Measurements from ENCODE around the gene PLCXD3.

PLCXD3 gene

GRCh38 chr5:41524174-41524573 is 13.8 kb upstream of the PLCXD3 start:
- H3K4me1 ChIP-seq (ENCODE audit: control insufficient read depth, insufficient read depth, low read length), result no peaks in the 10 kb centered on the region
- no peak for DNase-seq (ENCODE audit: low read depth, low spot score)
- no peak overlapping the region for H3K4me3 ChIP-seq (ENCODE audit: low read length)
- no peaks in the 10 kb centered on the region for H3K36me3 ChIP-seq (ENCODE audit: control insufficient read depth, insufficient read depth, low read length)
- no peaks in the 10 kb centered on the region; the same call in 1 of the 2 replicates for H3K27me3 ChIP-seq (ENCODE audit: control insufficient read depth, insufficient read depth, low read length)
- H3K27ac ChIP-seq (ENCODE audit: low read length), result no peak overlapping the region
- no peaks in the 10 kb centered on the region for H3K9me3 ChIP-seq (ENCODE audit: control insufficient read depth, insufficient read depth, low read length)

GRCh38 chr5:41522193-41522786 is 11.9 kb upstream of the PLCXD3 start:
- WGBS (ENCODE audit: insufficient coverage, insufficient read length), result 100% methylated on average over 1 of the region's 2 CpGs
- H3K36me3 ChIP-seq (ENCODE audit: control insufficient read depth, insufficient read depth, low read length), result no peaks in the 10 kb centered on the region
- H3K4me1 ChIP-seq (ENCODE audit: control insufficient read depth, insufficient read depth, low read length), result no peaks in the 10 kb centered on the region
- no peak overlapping the region for H3K27ac ChIP-seq (ENCODE audit: low read length)
- no peaks in the 10 kb centered on the region; the same call in 1 of the 2 replicates for H3K27me3 ChIP-seq (ENCODE audit: control insufficient read depth, insufficient read depth, low read length)
- no peak for DNase-seq (ENCODE audit: low read depth, low spot score)
- no peak overlapping the region for H3K4me3 ChIP-seq (ENCODE audit: low read length)
- no peaks in the 10 kb centered on the region for H3K9me3 ChIP-seq (ENCODE audit: control insufficient read depth, insufficient read depth, low read length)

- no peak for DNase-seq (ENCODE audit: low read depth, low spot score)
- no peak overlapping the region for H3K4me3 ChIP-seq (ENCODE audit: low read length)
- H3K27ac ChIP-seq (ENCODE audit: low read length), result no peak overlapping the region
- WGBS (ENCODE audit: insufficient coverage, insufficient read length), result no CpG with 5 or more reads among the region's 6 CpGs
- no peaks in the 10 kb centered on the region for H3K27me3 ChIP-seq (ENCODE audit: control insufficient read depth, insufficient read depth, low read length)
- no peaks in the 10 kb centered on the region for H3K9me3 ChIP-seq (ENCODE audit: control insufficient read depth, insufficient read depth, low read length)
- H3K36me3 ChIP-seq (ENCODE audit: control insufficient read depth, insufficient read depth, low read length), result no peaks in the 10 kb centered on the region
- no peaks in the 10 kb centered on the region for H3K4me1 ChIP-seq (ENCODE audit: control insufficient read depth, insufficient read depth, low read length)
Measured at GRCh38 chr5:41519801-41520200, 9.4 kb upstream of the PLCXD3 start.

GRCh38 chr5:41517909-41518308 is 7.5 kb upstream of the PLCXD3 start:
- Histone ChIP-seq H3K27me3 (ENCODE audit: control insufficient read depth, insufficient read depth, low read length) (no peaks in the 10 kb centered on the region), H3K9me3 (ENCODE audit: control insufficient read depth, insufficient read depth, low read length) (no peaks in the 10 kb centered on the region), H3K4me3 (ENCODE audit: low read length) (no peak overlapping the region), H3K27ac (ENCODE audit: low read length) (no peak overlapping the region), H3K4me1 (ENCODE audit: control insufficient read depth, insufficient read depth, low read length) (no peaks in the 10 kb centered on the region), H3K36me3 (ENCODE audit: control insufficient read depth, insufficient read depth, low read length) (no peaks in the 10 kb centered on the region)
- DNase-seq (ENCODE audit: low read depth, low spot score), result no peak

GRCh38 chr5:41511241-41511640 is 840 bp upstream of the PLCXD3 start:
- WGBS (ENCODE audit: insufficient coverage, insufficient read length), result no CpG with 5 or more reads among the region's 1 CpG
- no peak overlapping the region for H3K27ac ChIP-seq (ENCODE audit: low read length)

GRCh38 chr5:41509399-41510175 is 814 bp downstream of the PLCXD3 start:
- H3K27me3 ChIP-seq (ENCODE audit: control insufficient read depth, insufficient read depth, low read length), result peaks cover 12% of the 10 kb centered on the region; the same call in 1 of the 2 replicates
- H3K36me3 ChIP-seq (ENCODE audit: control insufficient read depth, insufficient read depth, low read length), result no peaks in the 10 kb centered on the region
- no CpG with 5 or more reads among the region's 35 CpGs for WGBS (ENCODE audit: insufficient coverage, insufficient read length)
- no peaks in the 10 kb centered on the region for H3K4me1 ChIP-seq (ENCODE audit: control insufficient read depth, insufficient read depth, low read length)
- peak overlapping the region; percentile 67; the same call in 1 of the 2 replicates for H3K4me3 ChIP-seq (ENCODE audit: low read length)
- H3K27ac ChIP-seq (ENCODE audit: low read length), result no peak overlapping the region
- no peaks in the 10 kb centered on the region for H3K9me3 ChIP-seq (ENCODE audit: control insufficient read depth, insufficient read depth, low read length)
- DNase-seq (ENCODE audit: low read depth, low spot score), result no peak

More at GRCh38 chr5:41511241-41511640, 840 bp upstream of the PLCXD3 start:
- Histone ChIP-seq H3K36me3 (ENCODE audit: control insufficient read depth, insufficient read depth, low read length) (no peaks in the 10 kb centered on the region), H3K4me1 (ENCODE audit: control insufficient read depth, insufficient read depth, low read length) (no peaks in the 10 kb centered on the region), H3K27me3 (ENCODE audit: control insufficient read depth, insufficient read depth, low read length) (peaks cover 12% of the 10 kb centered on the region; the same call in 1 of the 2 replicates), H3K9me3 (ENCODE audit: control insufficient read depth, insufficient read depth, low read length) (no peaks in the 10 kb centered on the region), H3K4me3 (ENCODE audit: low read length) (no peak overlapping the region)
- DNase-seq (ENCODE audit: low read depth, low spot score), result no peak

- no peaks in the 10 kb centered on the region for H3K4me1 ChIP-seq (ENCODE audit: control insufficient read depth, insufficient read depth, low read length)
- H3K4me3 ChIP-seq (ENCODE audit: low read length), result no peak overlapping the region
- no peaks in the 10 kb centered on the region for H3K36me3 ChIP-seq (ENCODE audit: control insufficient read depth, insufficient read depth, low read length)
- H3K27ac ChIP-seq (ENCODE audit: low read length), result no peak overlapping the region
- H3K9me3 ChIP-seq (ENCODE audit: control insufficient read depth, insufficient read depth, low read length), result no peaks in the 10 kb centered on the region
- H3K27me3 ChIP-seq (ENCODE audit: control insufficient read depth, insufficient read depth, low read length), result peaks cover 12% of the 10 kb centered on the region; the same call in 1 of the 2 replicates
- no peak for DNase-seq (ENCODE audit: low read depth, low spot score)
- WGBS (ENCODE audit: insufficient coverage, insufficient read length), result no CpG with 5 or more reads among the region's 5 CpGs
Measured at GRCh38 chr5:41508696-41509398, 1.6 kb downstream of the PLCXD3 start.

- DNase-seq (ENCODE audit: low read depth, low spot score), result no peak
- Histone ChIP-seq H3K4me3 (ENCODE audit: low read length) (no peak overlapping the region), H3K9me3 (ENCODE audit: control insufficient read depth, insufficient read depth, low read length) (no peaks in the 10 kb centered on the region), H3K36me3 (ENCODE audit: control insufficient read depth, insufficient read depth, low read length) (no peaks in the 10 kb centered on the region), H3K27ac (ENCODE audit: low read length) (no peak overlapping the region), H3K27me3 (ENCODE audit: control insufficient read depth, insufficient read depth, low read length) (peaks cover 12% of the 10 kb centered on the region; the same call in 1 of the 2 replicates), H3K4me1 (ENCODE audit: control insufficient read depth, insufficient read depth, low read length) (no peaks in the 10 kb centered on the region)
Measured at GRCh38 chr5:41508186-41508585, 2.2 kb downstream of the PLCXD3 start.

- Histone ChIP-seq H3K4me3 (ENCODE audit: low read length) (no peak overlapping the region), H3K9me3 (ENCODE audit: control insufficient read depth, insufficient read depth, low read length) (no peaks in the 10 kb centered on the region), H3K4me1 (ENCODE audit: control insufficient read depth, insufficient read depth, low read length) (no peaks in the 10 kb centered on the region), H3K27ac (ENCODE audit: low read length) (no peak overlapping the region), H3K36me3 (ENCODE audit: control insufficient read depth, insufficient read depth, low read length) (no peaks in the 10 kb centered on the region), H3K27me3 (ENCODE audit: control insufficient read depth, insufficient read depth, low read length) (peaks cover 12% of the 10 kb centered on the region; the same call in 1 of the 2 replicates)
- DNase-seq (ENCODE audit: low read depth, low spot score), result no peak
- no CpG with 5 or more reads among the region's 3 CpGs for whole genome bisulfite sequencing (ENCODE audit: insufficient coverage, insufficient read length)
Measured at GRCh38 chr5:41507501-41507900, 2.9 kb downstream of the PLCXD3 start.

GRCh38 chr5:41503860-41504259 is 6.5 kb downstream of the PLCXD3 start:
- H3K4me3 ChIP-seq (ENCODE audit: low read length), result no peak overlapping the region
- H3K9me3 ChIP-seq (ENCODE audit: control insufficient read depth, insufficient read depth, low read length), result no peaks in the 10 kb centered on the region
- H3K27me3 ChIP-seq (ENCODE audit: control insufficient read depth, insufficient read depth, low read length), result no peaks in the 10 kb centered on the region
- no peak overlapping the region for H3K27ac ChIP-seq (ENCODE audit: low read length)
- no peaks in the 10 kb centered on the region for H3K4me1 ChIP-seq (ENCODE audit: control insufficient read depth, insufficient read depth, low read length)
- no peaks in the 10 kb centered on the region for H3K36me3 ChIP-seq (ENCODE audit: control insufficient read depth, insufficient read depth, low read length)
- no peak for DNase-seq (ENCODE audit: low read depth, low spot score)

Data from iPS DF 6.9 (cell line).